GM19238 (cell line): ENCODE measurements around the gene PRDM16.

Experiments used
- DNase-seq: peaks from one replicate; pipeline ENCODE4 v3.0.0; 2011; ENCODE audit warnings: low spot score; ENCODE audit not compliant: insufficient read length

PRDM16 gene

DNA sequence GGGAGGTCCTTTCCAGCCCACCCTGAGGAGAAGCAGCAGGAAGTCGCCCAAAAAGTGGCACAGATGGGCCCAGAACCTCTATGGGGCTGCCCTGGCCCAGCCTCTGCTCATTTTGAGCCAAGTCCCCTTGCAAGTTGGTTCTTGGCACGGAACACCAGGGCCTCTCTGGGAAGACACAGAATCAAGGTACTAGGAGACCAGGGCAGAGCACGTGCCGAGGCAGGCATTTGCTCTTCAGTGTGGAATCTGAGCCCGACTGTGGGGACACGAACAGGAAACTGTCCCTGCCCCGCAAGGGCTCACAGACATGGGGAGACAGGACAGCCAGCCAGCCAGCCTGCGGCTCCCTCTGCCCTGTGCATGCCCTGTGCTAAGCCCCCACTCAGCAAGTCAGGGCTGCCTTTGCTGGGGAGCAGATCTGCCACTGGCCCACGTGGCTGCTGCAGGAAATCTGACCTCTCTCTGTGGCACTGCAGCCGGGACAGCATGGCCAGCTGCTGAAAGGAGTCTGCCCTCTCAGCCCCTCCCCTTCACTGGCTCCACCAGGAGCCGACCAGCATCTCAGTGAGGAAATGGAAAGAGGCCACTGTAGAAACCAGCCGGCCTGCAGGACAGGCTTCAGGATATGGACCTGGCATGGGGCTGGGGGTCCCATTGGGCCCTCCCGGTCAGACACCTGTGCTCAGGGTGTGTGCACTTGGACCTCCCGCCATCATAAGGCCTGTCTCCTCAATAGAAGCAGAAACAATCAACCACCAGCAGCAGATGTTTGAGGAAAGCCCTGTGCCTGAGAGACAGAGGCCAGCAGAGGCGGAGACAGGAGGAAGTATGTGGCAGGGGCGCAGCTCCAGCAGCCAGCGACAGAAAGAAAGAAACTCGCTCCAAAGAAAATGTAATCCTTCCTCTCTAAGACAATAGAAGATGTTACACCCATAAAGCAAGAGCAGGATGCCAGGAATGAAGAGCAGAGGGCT is 389.2 kb downstream of the PRDM16 start:
- DNase-seq, result no peak

DNA sequence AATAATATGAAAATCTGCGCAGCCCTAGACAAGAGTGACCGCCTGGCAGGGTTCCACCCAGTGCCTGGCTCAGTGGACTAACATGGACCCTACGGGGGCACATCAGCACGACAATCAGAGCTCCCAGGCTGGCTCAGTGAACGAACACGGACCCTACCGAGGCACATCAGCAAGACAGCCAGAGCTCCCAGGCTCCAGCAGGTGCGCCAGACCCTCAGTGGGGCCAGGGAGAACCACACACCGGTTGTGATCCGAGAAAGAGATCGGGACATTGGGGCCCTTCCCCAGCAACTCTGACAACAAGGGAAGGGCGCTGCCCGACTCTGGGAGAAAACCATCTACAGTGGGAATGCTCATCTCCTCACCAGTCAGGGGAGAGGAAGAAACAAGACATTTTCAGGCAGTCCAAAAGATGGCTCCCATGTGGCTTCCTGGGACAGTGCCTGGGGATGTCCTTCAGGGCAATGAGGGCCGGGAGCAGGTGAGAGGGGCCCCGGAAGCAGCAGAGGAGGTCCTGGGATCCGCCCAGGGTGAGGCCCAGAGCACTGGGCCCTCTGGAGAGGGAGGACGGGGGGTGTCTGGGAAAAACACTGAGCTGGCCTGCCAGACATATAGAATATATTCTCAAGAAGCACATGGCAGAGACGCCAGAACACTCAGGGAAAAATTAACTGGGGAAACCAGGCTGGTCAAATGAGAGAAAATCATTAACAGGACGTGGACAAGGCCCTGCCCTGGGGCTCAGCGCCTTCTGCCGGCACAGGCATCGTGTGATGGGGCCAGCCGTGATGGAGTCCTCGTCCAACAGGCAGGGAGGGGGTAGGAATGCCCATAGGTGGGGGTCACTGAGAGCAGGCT is 390.3 kb downstream of the PRDM16 start:
- no peak for DNase-seq

DNA sequence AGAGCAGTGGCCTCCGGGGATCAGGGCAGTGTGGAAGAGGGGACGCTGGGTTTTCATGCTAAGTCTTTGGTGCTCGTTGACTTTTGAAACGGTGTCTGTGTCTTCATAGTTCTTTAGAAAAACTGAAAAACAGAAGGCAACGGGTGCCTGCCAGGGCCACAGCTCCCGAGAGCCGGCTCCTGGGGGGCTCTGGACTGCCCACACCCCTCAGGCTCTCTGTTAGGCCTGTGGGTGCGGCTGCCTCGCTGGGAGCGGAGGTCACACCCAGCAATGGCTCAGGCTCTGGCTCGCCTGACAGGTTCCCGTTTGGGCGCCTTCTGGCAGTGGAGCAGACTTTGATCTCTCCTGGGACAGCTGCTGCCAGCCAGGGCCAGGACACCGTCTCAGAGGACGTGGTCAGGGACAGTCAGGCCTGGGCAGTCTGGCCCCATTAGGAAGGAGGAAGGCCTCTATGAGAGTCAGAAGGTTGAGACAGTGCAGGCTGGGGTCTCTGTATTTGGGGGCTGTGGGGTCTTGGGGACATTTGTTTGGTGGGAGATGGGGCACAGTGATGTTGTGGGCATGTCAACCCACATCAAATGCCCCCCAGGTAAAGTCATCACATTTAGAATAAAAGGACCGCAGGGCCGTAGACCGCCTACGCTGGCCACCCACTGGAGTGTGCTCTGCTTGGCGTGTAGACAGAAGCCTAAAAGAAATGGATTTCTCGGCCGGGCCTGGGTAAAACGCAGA is 391.1 kb downstream of the PRDM16 start:
- no peak for DNase-seq

DNA sequence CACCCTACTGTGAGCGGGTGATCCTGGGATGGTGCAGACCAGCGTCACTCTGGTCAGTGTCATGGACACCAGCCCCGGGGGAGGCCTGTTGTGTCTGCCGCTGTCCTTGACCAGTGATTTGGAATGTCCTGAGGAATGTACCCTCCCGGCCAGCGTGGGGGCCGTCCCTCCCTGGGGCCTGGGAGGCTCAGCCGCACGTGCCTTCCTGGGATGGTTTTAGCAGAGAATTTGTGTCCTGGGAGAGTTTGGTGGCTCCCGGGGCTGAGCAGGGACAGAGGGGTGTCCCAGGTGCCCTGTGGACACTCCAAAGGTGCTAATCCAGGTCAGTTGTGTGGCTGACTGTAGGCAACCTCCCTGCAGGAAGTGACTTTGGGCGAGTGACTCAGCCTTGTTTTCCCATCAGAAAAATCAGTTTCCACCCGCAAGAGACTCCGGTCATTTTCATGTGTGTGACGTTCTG is 391.7 kb downstream of the PRDM16 start:
- DNase-seq, result no peak

DNA sequence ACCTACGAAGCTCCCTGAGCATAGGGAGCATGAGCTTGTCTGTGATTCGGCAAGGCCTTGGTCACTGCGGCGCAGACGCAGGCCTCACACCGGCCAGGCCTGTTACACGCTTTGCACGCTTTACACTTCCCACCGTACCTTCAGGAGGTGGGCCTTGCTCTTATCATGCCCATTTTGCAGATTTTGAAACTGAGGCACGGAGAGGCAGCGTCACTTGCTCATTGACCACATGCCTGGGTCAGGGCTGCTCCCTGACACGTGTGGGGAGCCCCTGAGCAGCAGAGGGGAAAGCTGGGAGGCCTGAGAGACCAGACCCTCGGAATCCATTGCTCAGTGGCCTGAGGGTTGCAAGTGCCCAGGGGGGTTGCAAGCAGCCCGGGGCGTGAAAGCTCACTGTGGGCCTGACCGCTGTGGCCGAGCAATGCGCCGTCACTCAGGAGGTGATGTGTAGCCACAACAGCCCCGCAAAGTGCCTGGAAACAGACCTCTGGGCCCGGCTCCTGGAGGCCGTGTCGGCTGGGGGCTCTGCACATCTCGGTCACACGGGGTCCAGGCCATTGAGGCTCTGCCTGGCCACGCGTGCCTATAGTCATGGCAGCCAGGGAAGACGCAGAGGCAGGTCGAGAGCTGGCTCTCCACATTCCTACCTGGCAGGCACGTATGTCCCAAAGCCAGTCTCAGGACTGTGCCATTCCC is 392.4 kb downstream of the PRDM16 start:
- no peak for DNase-seq

DNA sequence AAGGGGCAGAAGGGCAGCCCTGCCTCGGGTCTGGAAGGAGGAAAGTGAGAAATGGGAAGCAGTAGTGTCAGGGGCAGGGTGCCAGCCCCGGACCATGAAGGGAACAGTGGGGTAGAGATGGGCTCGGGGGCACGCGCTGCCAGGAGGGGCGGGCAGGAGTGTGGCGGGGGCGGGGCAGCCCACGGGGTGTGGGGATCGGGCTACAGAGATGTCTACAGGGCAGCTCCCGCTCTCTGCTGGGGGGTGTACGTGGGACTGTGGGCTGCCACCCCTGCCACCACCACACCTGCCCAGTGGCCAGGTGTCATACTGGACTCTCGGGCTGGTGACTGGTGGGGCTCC is 392.9 kb downstream of the PRDM16 start:
- DNase-seq, result no peak

DNA sequence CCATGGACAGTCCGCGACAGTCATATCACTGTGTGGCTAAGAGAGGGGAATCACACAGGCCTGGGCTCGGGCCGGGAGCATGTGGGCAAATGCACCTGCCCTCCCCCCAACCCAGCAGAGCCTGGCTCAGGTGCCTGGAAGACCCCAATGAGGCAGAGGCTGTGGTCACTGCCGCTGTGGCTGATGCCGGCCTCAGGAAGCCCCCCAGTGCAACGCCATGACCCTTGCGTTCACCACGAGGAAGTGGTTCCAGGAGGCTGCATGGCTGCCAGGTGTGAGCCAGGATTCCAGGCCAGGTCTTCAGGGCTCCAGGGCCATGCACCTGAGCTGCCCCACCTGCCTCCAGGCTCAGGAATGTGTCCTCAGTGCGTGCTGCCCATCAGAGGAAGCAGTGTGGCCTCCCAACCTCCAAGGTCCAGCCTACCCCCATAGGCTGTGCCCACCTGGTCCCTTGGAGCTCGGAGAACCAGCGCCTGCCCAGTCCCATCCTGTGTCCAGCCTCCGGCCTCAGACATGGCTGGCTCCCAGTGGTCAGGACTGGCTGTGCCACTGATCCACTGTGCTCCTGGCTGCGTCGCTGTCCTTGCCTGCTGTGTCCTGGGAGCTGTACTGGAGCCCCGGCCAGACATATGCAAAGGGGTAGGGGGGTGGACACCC is 393.5 kb downstream of the PRDM16 start:
- no peak for DNase-seq

DNA sequence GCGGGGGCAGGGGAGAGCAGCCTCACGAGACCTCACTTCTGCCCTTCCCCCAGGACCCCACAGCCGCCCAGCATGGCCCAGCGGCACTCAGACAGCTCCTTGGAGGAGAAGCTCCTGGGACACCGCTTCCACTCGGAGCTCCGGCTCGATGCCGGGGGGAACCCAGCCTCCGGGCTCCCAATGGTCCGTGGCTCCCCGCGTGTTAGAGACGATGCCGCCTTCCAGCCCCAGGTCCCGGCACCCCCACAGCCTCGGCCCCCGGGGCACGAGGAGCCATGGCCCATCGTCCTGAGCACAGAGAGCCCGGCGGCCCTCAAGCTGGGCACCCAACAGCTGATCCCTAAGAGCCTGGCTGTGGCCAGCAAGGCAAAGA is 394.0 kb downstream of the PRDM16 start:
- no peak for DNase-seq

DNA sequence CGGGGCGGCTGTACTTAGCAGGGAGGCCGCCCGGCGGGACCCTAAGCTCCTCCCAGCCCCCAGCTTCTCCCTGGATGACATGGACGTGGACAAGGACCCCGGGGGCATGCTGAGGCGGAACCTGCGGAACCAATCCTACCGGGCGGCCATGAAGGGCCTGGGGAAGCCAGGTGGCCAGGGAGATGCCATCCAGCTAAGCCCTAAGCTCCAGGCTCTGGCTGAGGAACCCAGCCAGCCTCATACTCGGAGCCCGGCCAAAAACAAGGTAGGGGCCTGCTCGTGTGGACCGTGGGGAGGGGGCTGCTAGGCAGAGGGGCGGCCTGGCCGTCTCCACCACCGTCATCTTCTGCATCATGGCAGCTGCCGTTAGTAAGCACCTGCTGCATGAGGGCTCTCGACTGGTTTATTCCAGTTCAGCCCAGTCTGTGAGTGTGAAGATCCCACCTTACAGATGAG is 394.4 kb downstream of the PRDM16 start:
- DNase-seq, result no peak

DNA sequence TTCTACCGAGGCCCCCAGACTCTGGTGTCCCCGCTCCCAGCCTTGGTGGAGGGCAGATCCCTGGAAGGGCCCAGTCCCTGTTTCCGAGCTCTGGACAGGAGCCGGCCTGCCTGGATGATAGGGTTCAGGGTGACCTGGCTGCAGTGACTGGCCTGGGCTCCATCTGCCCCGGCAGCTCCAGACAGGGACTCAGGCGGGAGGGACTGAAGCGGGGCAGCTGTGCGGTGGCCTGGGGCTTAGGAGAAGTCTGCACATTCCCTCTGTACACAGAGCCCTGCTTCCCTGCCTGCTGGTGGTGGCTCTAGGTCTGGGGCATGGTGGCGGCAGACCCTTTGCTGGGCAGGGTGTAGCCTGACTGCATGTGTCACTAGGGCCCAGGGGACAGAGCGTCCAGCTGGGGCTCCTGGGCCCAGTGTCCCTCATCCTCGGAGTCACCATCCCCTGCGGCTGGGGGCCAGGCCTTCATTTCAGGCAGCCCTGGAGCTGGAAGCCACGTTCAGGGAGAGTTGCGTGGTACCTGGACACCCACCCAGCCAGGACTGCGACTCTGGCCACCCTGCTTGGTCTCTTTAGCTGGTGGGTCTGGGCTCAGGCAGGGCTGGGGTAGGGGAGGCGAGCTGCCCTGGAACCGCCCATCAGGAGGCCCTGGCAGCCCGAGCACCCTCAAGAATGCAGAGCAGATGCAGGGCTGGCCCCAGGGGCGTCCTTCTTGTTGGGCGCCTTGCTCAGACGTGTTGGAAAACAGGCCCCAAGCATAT is 395.1 kb downstream of the PRDM16 start:
- DNase-seq, result no peak

DNA sequence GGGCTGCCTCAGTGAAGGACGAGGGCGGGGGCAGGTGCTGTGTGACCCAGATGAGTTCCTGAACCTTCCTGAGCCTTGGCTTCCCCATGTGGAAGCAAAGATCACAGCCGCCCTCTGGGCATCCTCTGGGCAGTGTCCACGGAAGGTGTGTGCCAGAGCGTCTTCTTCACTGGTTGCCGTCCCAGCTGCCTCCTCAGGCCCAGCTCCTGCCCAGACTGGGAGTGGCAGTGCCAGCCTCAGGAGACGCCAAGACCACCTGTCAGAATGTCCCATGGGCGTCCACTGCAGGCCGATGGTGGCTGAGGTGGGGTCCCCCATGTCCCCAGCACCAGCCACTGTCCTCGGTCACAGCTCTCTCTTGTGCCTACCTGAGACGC is 395.6 kb downstream of the PRDM16 start:
- no peak for DNase-seq

DNA sequence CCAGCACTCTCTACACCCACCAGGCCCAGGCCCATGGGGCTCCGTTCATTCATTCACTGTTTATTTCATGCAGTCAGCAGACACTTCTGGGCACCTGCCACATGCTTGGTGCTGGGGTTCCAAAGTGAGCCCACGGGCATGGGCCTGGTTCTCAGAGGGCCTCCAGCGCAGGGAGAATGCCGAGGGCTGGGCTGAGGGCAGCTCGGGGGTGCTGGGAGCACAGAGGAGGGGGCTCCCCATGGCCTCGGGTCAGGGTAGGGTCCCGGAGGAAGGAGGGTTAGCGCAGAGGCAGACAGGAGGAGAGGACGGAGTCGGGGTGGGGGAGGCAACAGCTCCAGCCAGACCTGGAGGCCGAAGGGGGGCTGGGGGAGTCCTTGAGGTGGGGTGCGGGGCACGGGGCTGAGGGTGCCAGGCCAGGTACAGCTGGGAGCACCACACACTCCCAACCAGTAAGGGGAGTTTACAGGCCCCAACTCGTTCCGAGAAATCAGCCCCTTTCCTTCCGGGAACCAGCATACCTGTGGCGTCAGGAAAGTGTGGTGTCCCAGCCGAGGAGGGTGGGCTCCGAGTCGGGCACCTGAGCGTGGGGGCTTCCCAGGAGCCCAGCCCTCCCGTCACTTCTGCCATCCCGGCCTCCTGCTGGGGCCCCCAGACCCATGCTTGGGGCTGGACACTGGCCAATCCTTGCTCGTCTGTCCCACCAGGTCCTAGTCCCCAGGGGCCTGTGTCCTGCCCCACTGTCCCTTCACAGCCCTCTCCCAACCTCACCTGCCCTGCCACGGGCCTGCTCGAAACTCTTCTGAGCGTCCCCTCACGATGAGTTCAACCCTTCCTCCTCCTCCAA is 396.3 kb downstream of the PRDM16 start:
- DNase-seq, result no peak

DNA sequence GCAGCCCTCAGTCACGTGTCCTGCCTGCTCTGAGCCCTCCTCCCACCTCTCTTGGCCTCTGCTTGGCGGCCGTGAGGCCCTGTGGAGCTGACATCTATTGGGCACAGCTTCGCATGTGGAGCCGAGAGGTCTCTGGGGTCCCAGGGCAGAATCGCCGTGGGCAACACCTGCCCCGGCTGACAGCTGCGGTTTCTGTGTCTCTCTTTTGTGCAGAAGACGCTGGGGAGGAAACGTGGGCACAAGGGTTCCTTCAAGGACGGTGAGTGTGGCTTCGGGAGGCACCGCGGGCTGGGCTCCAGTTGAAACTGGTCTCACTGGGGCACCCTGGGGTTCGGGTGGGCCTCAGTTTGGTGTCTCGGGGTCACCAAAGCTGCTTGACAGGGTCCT is 396.9 kb downstream of the PRDM16 start:
- no peak for DNase-seq

DNA sequence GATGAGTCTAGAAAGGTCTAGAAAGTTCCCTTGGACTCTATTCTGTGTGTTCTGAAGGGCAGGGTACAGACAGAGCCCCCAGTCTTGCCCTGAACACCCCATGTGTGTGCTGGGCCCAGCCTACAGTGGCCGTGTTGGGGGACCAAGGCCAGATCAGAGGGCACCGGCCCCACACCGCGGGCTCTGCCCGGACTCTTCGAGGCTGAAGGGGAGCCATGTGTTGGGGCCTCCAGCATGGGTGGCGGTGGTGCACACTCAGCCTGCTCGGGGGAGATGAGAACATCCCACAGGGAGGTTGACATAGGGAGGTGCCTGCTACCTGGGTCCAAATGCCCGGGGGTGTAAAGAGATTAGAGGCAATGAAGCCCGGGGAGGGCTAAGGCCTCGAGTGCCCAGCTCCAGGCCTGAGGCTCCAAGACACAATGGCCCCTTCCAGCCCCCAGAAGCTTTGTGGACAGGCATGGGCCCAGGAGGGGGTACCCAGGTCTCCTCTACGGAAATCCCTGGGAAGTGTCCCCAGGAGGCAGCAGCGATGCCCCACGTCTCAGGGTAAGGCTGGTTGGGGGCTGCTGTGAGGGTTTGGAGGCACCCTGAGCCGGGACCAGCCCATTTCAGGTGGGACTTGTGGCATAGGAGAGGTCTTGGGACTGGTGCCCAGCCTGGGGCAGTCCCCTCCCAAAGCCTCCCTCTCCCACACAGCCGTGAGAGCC is 397.5 kb downstream of the PRDM16 start:
- no peak for DNase-seq

DNA sequence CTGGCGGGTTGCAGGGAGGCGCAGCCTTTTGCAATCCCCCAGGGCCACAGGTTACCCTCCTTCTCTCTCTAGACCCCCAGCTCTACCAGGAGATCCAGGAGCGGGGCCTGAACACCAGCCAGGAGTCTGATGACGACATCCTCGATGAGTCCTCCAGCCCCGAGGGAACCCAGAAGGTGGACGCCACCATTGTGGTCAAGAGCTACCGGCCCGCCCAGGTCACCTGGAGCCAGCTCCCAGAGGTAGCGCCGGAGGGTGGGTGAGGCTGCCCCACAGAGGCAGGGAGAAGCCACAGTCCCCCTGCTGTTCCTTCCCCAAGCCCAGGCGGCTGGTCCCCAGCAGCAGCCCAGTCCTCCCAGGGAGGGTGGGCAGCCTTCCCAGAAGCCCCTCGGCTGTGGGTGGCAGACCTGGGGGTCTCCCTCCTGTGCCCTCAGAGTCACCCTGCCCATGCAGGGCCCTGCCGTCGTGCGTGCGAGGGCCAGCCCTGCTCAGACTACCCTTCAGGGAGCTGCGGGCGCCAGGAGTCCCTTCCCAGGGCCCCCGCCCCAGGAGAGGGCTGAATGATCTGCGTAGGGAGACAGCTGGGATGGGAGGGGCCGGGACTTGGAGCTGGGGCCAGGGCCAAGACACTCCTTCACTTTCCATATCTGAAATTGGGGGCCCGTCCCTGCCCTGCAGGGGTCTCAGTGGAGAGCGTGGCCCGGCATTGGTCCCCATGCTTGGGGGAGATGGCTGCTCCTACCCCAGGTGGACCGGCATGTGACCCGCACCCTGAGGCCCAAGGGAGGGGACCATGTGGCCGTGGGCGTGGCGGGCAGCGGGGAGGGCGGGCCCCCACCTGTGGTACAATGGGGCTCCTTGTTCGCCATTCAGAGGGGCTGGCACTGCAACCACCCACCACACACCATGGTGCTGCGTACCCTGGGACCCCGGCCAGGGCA is 398.4 kb downstream of the PRDM16 start:
- DNase-seq, result no peak

DNA sequence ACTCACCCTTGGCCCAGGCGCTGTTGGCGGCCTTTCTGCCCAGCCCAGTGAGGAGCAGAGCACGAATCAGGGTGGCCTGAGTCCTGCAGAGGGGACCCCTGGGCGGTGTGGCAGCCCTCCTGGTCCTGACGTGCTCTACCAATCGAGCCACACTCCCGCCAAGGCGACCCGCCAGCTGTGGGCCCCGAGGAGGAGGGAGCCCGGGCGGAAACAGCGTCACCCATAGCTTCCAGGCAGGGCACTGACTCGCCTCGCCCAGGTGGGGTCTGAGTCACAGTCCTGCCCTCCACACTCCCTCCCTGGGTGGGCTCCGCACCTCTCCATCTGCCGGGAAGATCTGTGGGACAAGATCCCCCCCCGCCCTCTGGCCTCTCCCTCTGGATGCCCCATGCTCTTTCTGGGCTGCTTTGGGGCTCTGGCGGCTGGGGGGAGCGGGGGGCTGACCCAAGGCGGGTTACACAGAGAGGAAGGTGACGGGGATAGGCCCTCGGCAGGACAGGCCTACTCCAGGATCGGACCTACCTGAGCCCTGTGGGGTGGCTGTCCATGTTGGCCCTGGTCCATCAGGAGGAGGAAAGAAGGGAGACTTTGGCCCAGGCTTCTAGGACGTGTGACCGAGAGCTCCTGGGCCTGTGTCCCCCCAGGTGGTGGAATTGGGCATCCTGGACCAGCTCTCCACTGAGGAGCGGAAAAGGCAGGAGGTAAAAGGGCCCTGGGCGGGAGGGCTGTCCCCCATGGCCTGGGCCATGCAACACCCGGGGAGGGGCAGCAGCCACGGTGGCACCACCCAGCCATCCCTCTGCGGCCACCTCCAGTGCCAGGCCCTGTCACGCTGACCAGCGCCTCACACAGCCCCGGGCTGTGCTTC is 399.5 kb downstream of the PRDM16 start:
- DNase-seq, result no peak
